GM20431 (cell line): Measurements from ENCODE around the gene OTULIN.

Experiments used
- in situ Hi-C: fragments of 300-500 bp; cut with MseI, MboI; formaldehyde crosslinking; loops from one replicate; pipeline ENCODE4 v1.15.0; 2020; ENCODE audit warnings: low sequenced_read_pairs; ENCODE audit not compliant: unreplicated experiment

The OTULIN gene

GRCh38 chr5:14664270-14665100 is at the start of gene OTULIN:
TSS of gene OTULIN (plus strand) at chr5:14664718. CDS start at chr5:14664826, 108 bp downstream.
- in situ Hi-C loops = no loop called here

- in situ Hi-C loops = no loop called here
Observed at GRCh38 chr5:14615365-14615764, 49.2 kb upstream of the OTULIN start.

GRCh38 chr5:14617441-14617840 is 47.1 kb upstream of the OTULIN start:
- in situ Hi-C loops = no loop called here

- in situ Hi-C loops = loop anchor here (25.0 kb wide), 2 partner anchors 215 to 640 kb away; no protein-coding TSS in a partner anchor
Observed at GRCh38 chr5:14627270-14627669, 37.2 kb upstream of the OTULIN start.

- in situ Hi-C loops = loop anchor here (25.0 kb wide), 2 partner anchors 216 to 641 kb away; no protein-coding TSS in a partner anchor
Observed at GRCh38 chr5:14628346-14628745, 36.2 kb upstream of the OTULIN start.

GRCh38 chr5:14630671-14631070 is 33.8 kb upstream of the OTULIN start:
- in situ Hi-C loops = loop anchor here (25.0 kb wide), 2 partner anchors 218 to 643 kb away; no protein-coding TSS in a partner anchor

- in situ Hi-C loops = loop anchor here (25.0 kb wide), 2 partner anchors 223 to 648 kb away; no protein-coding TSS in a partner anchor
Observed at GRCh38 chr5:14635656-14636055, 28.9 kb upstream of the OTULIN start.

GRCh38 chr5:14640765-14641164 is 23.8 kb upstream of the OTULIN start:
- in situ Hi-C loops = loop anchor here (25.0 kb wide), 2 partner anchors 228 to 653 kb away; no protein-coding TSS in a partner anchor

- in situ Hi-C loops = loop anchor here (25.0 kb wide), 2 partner anchors 232 to 657 kb away; no protein-coding TSS in a partner anchor
Observed at GRCh38 chr5:14644623-14645237, 19.8 kb upstream of the OTULIN start.

GRCh38 chr5:14650052-14650451 is 14.5 kb upstream of the OTULIN start:
- in situ Hi-C loops = no loop called here

- in situ Hi-C loops = no loop called here
Observed at GRCh38 chr5:14655146-14655741, 9.3 kb upstream of the OTULIN start.

GRCh38 chr5:14656898-14657297 is 7.6 kb upstream of the OTULIN start:
- in situ Hi-C loops = no loop called here

- in situ Hi-C loops = no loop called here
Observed at GRCh38 chr5:14659821-14660607, 4.5 kb upstream of the OTULIN start.

- in situ Hi-C loops = no loop called here
Observed at GRCh38 chr5:14660833-14661232, 3.7 kb upstream of the OTULIN start.

GRCh38 chr5:14662721-14663260 is 1.7 kb upstream of the OTULIN start:
- in situ Hi-C loops = no loop called here

GRCh38 chr5:14663734-14664269 is 716 bp upstream of the OTULIN start:
- in situ Hi-C loops = no loop called here

- in situ Hi-C loops = no loop called here
Observed at GRCh38 chr5:14665101-14665822, 744 bp downstream of the OTULIN start.

- in situ Hi-C loops = no loop called here
Observed at GRCh38 chr5:14665949-14666348, 1.4 kb downstream of the OTULIN start.

GRCh38 chr5:14666357-14666756 is 1.8 kb downstream of the OTULIN start:
- in situ Hi-C loops = no loop called here
